Measurements from ENCODE around the gene SIGLEC15. TPM values are rescaled to one million over a fixed set of nuclear protein-coding genes. Genes with fewer than 3 reads are reported as not detected.

Gene SIGLEC15
- polyA plus RNA-seq = not detected in 2 replicates

GRCh38 chr18:45825258-45826044, at the start of gene SIGLEC15:
Gene SIGLEC15, plus strand, starts transcription at chr18:45825675. Its CDS starts 54 bp downstream, at chr18:45825729.

Other genes with a start within 250 kb of the SIGLEC15 start
- gene SLC14A2, start 210.2 kb upstream of the SIGLEC15 start, polyA plus RNA-seq = not detected in 2 replicates
- 0.87 TPM in 1 of 2 replicates, not detected in the other for gene SLC14A1, start 101.5 kb upstream of the SIGLEC15 start, polyA plus RNA-seq
- 7.8 and 10.7 TPM in 2 replicates for gene EPG5, start 141.7 kb downstream of the SIGLEC15 start, polyA plus RNA-seq
- gene PSTPIP2, start 246.6 kb downstream of the SIGLEC15 start, polyA plus RNA-seq = 1.6 and 2.1 TPM in 2 replicates

Data from Purkinje cell (primary cell).